Psoas muscle (tissue), 8 donors: ENCODE results near the gene ADAMTS16. TPM values are rescaled to one million over a fixed set of nuclear protein-coding genes. Genes with fewer than 3 reads are reported as not detected.

Source experiments
- ATAC-seq, 4 donors: fragments of 200-7000 bp; cut with Tn5 transposase; one replicate each; pipeline ENCODE4 v1.9.1; 2020; ENCODE audit warnings: moderate library complexity in 3 of 4, mild to moderate bottlenecking in 2 of 4
- DNase-seq, 2 donors: peaks; one replicate each; pipeline ENCODE4 v3.0.0-alpha.2; 2020
- H3K27ac ChIP-seq: fragments of 200-600 bp; one replicate; pipeline ENCODE4 v1.8.0; 2022
- H3K27me3 ChIP-seq, 3 donors: fragments of 200-600 bp in 1 of 3; one replicate each; pipeline versions ENCODE4 v1.6.1 to v1.8.0; 2013 to 2022; ENCODE audit warnings: low read length in 2 of 3, mild to moderate bottlenecking in 2 of 3, moderate library complexity in 1 of 3; ENCODE audit not compliant: insufficient read depth in 3 of 3
- H3K36me3 ChIP-seq, 2 donors: fragments of 200-600 bp in 1 of 2; one replicate each; pipeline versions ENCODE4 v1.6.1 to v1.8.0; 2013 to 2022; ENCODE audit warnings: low read depth in 1 of 2, mild to moderate bottlenecking in 1 of 2, moderate library complexity in 1 of 2; ENCODE audit not compliant: insufficient read depth in 1 of 2
- H3K4me1 ChIP-seq: fragments of 200-600 bp; one replicate; pipeline ENCODE4 v1.8.0; 2022
- H3K4me3 ChIP-seq: fragments of 200-600 bp; one replicate; pipeline ENCODE4 v1.8.0; 2022; ENCODE audit warnings: mild to moderate bottlenecking
- H3K9me3 ChIP-seq: fragments of 200-600 bp; one replicate; pipeline ENCODE4 v1.8.0; 2022
- CTCF ChIP-seq: fragments of 200-600 bp; IDR thresholded peaks from one replicate; pipeline ENCODE4 v1.8.0; 2022; ENCODE audit warnings: antibody characterized with exemption
- WGBS, 3 donors: extraction: QIAGEN DNeasy Blood & Tissue Kit; methylation state at CpG; one replicate each; pipeline versions ENCODE4 v1.1.6 to v1.1.7; 2013; 5-methylcytosine and 5-hydroxymethylcytosine counted together
- intact Hi-C, 2 donors: fragments of 100-400 bp; cut with DNase I; formaldehyde crosslinking; loops; one replicate each; pipeline versions ENCODE4 v1.11.0 to v1.14.2; 2022
- polyA plus RNA-seq, 3 donors: library from polyadenylated mRNA; stranded (reverse); fragments of 200-250 nt; gene quantifications; one replicate each; pipeline ENCODE4 v1.2.3, GENCODE V29; 2013
- total RNA-seq, 4 donors: library from RNA; stranded (reverse); fragmentation: NEBNext Ultra II Directional in 2 of 4; extraction: Animal tissue kit (Norgen Biotek cat#: 25700) in 2 of 4; gene quantifications; one replicate each; pipeline versions ENCODE4 v1.2.1 to v1.2.4, GENCODE V29; 2021 to 2023
- donor health status: healthy with polysubstance abuse.
- donor health status: DM: no; HTN: no; CAD: no; lungs with moderate emphysema.
- donor health status: Bipolar disorder and iron deficiency.
- donor health status: healthy.
- donor health status: DM: yes; HTN: yes; CAD: no.
- donor health status: DM: no; HTN: no; CAD: no.
- donor health status: DM: no; HTN: no; CAD: no.
- donor health status: DM: yes; HTN: yes; CAD: no.

Gene ADAMTS16
- total and polyA plus RNA-seq, 7 donors: 0.01 to 0.27 (median 0.06) TPM; not detected in 1

GRCh38 chr5:5360363-5360940 is 220.3 kb downstream of the ADAMTS16 start:
- no peak for DNase-seq
- no peak for TF ChIP-seq CTCF
- Histone ChIP-seq H3K4me3 (no peak overlapping the region), H3K27ac (no peak overlapping the region), H3K36me3 (no peaks in the 10 kb centered on the region), H3K4me1 (no peaks in the 10 kb centered on the region), H3K9me3 (no peaks in the 10 kb centered on the region), H3K27me3 (no peaks in the 10 kb centered on the region)
- 85 to 90% (median 85%) methylated on average over 8 of the region's 8 CpGs for WGBS, 3 donors
- intact Hi-C loops: no loop called here
- no peak for ATAC-seq

- ATAC-seq (no peak), DNase-seq (no peak)
- TF ChIP-seq CTCF: no peak
- intact Hi-C loops: no loop called here
- Histone ChIP-seq H3K9me3 (no peaks in the 10 kb centered on the region), H3K27ac (no peak overlapping the region), H3K27me3 (no peaks in the 10 kb centered on the region), H3K4me1 (no peaks in the 10 kb centered on the region), H3K4me3 (no peak overlapping the region), H3K36me3 (no peaks in the 10 kb centered on the region)
- 42 to 51% (median 43%) methylated on average over 10 of the region's 10 CpGs for WGBS, 3 donors
Observed at GRCh38 chr5:5360941-5361520, 220.9 kb downstream of the ADAMTS16 start.

- 86 to 94% (median 89%) methylated on average over 3 of the region's 3 CpGs for WGBS, 3 donors
- Histone ChIP-seq H3K4me1 (no peaks in the 10 kb centered on the region), H3K4me3 (no peak overlapping the region), H3K36me3 (no peaks in the 10 kb centered on the region), H3K27ac (no peak overlapping the region), H3K27me3 (no peaks in the 10 kb centered on the region), H3K9me3 (no peaks in the 10 kb centered on the region)
- intact Hi-C loops: no loop called here
- DNase-seq: no peak
- no peak for ATAC-seq
- TF ChIP-seq CTCF: no peak
Observed at GRCh38 chr5:5363045-5363444, 222.9 kb downstream of the ADAMTS16 start.

- no peak for TF ChIP-seq CTCF
- Histone ChIP-seq H3K4me3 (no peak overlapping the region), H3K27me3 (no peaks in the 10 kb centered on the region), H3K4me1 (no peaks in the 10 kb centered on the region), H3K9me3 (no peaks in the 10 kb centered on the region), H3K36me3 (no peaks in the 10 kb centered on the region), H3K27ac (no peak overlapping the region)
- ATAC-seq (no peak), DNase-seq (no peak)
- WGBS, 3 donors: 69 to 75% (median 74%) methylated on average over 7 of the region's 7 CpGs
- intact Hi-C loops: no loop called here
Observed at GRCh38 chr5:5364932-5365331, 224.8 kb downstream of the ADAMTS16 start.

GRCh38 chr5:5367739-5368138 is 227.6 kb downstream of the ADAMTS16 start:
- H3K9me3 ChIP-seq: no peaks in the 10 kb centered on the region
- no peak overlapping the region for H3K4me3 ChIP-seq
- no peaks in the 10 kb centered on the region for H3K4me1 ChIP-seq
- H3K36me3 ChIP-seq: no peaks in the 10 kb centered on the region
- intact Hi-C loops: no loop called here
- no peak for DNase-seq
- 88 to 94% (median 94%) methylated on average over 1 of the region's 1 CpG for WGBS, 3 donors
- no peak for ATAC-seq
- no peak overlapping the region for H3K27ac ChIP-seq
- no peaks in the 10 kb centered on the region for H3K27me3 ChIP-seq
- no peak for TF ChIP-seq CTCF
